ENCODE data around the gene GRHL1.

Gene GRHL1

DNA sequence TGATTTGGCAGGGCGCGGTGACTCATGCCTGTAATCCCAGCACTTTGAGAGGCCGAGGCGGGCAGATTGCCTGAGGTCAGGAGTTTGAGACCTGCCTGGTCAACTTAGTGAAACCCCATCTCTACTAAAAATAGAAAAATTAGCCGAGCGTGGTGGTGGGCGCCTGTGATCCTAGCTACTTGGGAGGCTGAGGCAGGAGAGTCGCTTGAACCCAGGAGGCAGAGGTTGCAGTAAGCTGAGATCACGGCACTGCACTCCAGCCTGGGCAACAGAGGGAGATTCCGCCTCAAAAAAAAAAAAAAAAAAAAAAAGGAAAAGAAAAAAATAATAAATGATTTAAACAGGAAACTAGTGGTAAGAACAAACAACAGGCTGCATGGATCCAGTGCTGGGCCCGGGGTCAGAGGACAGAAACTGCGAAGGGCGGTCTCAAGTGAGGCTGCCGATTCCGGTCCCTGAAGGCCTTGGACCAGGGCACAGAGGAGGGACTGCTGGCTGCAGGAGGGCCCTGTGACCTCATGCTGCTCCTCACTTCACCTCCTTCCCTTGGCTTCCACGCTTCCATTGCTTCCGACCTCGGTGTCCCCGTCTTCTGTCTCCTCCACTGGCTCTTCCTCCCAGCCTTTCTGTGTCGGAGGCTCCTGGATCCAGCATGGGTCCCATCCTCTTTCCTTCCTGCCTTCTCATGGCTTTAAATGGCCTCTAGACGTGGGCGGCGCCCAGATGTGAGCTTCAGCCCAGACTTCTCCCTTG is 2.1 kb upstream of the GRHL1 start:
- no peak for DNase-seq

DNA sequence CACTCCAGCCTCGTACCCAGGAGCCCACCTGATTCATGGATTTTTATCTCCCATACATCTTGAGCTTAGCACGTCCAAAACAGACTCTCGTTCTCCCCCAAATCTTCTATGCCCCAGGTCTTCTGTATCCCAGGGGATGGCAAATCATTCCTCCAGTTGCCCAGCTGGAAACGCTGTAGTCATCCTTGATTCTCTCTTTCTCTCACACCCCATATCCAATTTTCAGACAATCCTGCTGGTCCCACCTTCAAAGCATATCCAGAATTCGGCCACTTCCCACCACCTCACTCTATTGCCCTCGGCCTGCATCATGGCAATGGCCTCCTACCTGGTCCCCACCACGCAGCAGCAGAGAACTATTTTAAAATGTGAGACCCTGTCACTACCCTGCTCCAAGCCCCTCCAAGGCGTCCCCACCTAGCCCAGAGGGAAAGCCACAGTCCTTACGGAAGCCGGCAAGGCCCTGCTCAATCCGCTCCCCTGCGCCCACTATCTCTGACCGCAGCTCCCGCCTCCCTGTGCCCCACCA is 1.4 kb upstream of the GRHL1 start:
- no peak for DNase-seq

DNA sequence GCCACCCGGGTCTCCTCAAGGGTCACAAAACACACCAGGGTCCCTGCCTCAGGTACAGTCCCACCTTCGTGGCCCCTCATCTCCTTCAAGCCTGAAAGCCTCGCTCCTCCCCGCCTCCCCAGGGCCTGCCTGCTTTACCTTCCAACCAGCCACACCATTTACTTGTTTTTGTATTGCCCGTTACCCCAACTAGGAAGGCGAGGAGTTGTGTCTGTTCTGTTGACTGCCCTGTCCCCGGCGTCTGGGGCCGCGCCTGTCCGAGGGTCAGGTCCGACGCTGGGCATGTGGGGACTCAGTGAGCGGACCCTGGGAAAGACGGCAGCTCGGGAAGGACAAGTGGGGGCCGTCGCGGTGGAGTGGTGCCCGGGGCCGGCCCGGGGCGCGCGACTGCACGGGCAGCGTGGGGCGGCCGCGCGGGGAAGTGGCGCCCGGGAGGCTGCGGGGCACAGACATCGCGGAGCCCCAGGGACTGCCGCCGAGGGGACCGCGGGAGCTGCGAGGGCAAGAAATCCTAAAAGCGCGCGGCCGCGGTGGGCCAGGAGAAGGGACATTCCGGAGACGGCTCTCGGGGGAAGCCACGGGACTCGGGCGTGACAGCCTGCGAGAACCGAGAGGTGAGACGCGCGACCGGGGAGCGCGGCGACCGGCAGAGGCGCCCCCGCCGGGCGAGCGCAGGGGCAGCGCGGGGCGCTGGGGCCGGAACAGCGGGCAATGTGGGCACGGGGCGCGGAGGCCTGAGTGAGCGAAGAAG is 797 bp upstream of the GRHL1 start:
- peak; percentile 23 to 26 for DNase-seq

DNA sequence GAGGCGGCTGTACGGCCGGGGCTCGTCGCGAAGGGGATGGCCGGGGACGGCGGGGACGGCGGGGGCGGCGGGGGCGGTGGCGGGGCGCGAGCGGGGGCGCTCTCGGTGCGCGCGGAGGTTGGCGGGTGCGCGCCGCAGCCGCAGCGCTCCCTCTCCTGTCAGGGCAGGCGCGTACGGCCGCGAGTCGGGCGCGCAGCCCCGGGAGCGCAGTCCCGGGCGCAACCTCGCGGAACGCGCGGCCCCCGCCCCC is 296 bp upstream of the GRHL1 start:
- no peak for DNase-seq

DNA sequence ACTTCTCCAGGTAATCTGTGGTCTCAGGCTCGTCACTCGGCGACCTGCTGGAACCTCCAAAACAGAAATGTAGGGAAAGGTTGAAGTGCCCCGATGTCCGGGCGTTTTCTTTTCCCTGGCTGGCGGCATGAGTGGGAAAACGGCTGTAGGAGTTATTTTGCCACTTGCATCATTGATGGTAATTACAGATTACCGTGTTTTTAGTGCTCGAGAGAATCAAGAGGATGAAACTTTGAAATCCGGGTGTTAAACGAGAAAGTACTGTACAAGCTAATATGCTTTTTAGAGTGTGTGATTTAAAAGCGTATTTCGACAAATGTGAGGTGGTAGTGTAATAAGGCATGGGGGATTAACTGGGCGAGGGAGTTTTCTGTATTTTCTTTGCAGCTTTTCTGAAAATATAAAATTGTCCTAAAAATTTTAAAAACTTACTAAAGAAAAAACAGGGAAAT is 819 bp downstream of the GRHL1 start:
- DNase-seq, result no peak

DNA sequence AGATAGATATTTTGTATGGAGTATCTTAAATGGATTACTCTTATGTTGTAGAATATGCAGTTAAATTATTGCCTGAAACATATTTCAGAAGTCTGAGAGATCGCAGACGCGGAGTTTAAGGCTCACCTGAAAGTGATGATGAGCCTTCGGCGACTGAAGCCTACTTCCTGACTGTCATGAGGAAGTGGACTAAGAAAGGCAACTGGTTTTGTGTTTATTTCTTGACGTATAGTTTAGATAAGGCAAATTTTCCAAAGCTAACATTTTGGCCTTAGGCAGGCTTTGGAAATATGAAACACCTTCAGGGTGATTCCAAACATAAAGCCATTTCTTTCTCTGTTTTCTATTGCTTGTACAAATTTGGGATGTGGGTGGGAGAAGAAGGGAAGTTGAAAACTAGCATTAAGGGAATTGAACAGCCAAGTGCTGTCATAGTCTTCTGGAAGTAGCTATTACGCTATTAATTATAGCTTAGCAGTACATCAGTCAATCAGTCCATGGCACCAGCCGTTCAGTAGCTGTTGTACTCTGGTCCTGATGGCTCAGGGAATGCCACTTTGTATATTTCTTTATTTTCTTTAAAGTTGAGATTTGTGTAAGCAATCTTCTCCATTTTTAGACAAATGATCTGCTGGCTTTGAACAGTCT is 1.5 kb downstream of the GRHL1 start:
- DNase-seq, result no peak

DNA sequence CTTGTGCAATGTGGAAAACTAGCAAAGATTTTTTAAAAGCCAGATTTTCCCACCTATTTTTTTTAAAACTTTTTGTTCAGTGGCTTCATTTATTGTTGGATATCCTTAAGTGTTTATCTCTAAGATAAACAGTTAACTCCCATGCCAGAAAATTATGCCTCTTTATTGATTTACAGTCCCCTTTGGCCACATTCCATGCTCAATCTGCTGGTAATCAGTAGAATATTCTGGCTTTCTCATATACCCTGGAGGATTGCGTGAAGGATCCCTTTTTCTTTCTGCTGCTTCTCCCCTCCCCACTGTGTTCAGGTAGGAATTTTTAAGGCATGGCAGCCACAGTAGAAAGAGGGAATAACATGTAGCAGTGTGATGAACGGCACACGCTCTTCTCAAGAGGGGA is 2.6 kb downstream of the GRHL1 start:
- DNase-seq, result no peak

DNA sequence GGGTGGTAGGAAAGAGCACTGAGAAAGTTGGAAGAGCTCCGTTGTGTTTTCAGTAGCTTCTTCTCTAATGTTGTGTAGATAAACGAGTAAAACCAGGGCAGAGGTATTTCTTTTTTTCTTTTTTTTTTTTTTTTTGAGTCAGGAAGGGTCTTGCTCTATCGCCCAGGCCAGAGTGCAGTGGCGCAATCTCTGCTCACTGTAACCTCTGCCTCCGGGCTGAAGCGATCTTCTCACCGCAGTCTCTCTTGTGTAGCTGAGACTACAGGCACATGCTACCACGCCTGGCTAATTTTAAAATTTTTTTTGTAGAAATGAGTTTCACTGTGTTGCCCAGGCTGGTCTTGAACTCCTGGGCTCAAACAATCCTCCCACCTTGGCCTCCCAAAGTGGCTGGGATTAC is 6.6 kb downstream of the GRHL1 start:
- DNase-seq, result no peak

DNA sequence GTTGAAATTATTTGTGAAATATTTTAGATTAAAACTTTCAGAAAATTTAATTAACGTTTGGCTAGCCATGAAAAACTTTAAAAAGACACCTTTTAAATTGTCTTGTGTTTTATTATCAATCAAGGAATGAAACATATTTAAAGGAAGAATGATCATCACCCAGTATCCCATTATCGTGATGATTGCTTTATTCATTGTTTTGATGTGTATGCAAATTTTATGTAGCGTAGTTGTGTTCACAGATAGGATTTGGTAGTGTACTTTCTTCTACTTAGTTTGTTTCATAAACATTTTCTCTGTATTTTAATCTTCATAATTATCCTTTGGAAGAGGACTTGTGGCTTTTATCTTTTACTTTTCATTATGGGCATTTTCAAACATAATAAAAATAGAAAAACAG is 7.8 kb downstream of the GRHL1 start:
- no peak for DNase-seq

DNA sequence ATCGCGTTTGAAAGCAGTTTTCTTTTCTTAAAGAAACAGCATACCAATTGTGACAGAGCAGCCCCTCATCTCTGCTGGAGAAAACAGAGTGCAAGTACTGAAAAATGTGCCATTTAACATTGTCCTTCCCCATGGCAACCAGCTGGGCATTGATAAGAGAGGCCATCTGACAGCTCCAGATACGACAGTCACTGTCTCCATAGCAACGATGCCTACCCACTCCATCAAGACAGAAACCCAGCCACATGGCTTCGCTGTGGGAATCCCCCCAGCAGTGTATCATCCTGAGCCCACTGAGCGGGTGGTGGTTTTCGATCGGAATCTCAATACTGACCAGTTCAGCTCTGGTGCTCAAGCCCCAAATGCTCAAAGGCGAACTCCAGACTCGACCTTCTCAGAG is 9.5 kb downstream of the GRHL1 start:
- DNase-seq, result no peak

DNA sequence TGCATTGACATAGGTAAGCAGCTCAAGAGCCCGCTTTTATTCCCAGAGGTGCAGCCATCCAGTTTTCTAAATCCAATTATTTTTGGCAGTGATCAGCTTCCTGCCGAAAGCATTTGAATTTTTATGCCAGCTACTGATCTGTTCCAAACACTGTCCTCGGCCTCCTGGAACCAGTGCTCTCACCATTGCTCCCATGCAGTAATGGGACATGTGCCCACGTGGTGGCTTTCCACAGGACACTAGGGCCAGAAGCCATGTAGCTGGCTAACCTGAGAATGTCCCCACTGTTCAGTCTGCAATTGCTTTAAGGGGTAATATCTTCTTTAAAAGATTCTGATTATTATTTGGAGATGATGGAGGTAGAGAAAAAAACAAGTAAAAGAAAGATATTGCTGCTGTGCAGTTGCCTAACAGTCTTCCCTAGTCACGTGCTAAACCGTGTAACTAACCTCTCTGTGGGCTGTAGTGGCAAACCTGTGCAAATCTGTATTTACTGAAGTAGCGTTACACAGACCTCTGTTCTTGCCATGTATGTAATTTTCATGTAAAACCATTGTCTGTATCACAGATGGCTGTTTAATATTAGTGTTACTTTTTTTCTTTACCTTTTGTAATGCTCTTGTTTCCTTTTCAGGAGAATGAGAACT is 13.0 kb downstream of the GRHL1 start:
- DNase-seq, result no peak

DNA sequence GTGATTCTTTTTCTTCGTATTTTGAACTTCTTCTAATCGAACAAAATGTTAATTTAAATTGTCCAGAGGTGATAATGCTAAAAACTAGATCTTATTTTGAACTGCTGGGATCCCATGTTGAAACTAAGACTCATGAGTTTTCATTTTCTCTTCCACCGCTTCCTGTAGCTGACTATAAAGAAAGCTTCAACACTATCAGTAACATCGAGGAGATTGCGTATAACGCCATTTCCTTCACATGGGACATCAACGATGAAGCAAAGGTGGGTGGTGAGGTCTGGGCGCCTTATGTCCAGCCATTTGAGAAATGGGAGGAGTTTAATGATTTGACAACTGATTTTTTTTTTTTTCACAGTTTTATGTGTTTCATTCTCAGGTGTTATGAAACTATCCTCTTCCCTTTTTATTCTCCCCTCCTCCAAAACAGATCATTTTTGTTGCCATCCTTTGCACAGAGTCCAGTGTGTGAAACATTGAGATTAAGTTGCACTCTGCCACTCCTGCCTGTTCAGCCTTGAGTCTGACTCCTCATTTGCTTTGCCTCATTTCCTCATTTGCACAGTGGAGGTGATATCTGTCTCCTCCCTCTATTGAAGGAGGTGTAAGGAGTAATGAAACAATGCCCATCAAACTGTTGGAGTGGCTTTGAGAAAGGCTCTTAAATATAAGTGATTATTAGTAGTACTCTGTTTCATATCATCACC is 13.8 kb downstream of the GRHL1 start:
- no peak for DNase-seq

DNA sequence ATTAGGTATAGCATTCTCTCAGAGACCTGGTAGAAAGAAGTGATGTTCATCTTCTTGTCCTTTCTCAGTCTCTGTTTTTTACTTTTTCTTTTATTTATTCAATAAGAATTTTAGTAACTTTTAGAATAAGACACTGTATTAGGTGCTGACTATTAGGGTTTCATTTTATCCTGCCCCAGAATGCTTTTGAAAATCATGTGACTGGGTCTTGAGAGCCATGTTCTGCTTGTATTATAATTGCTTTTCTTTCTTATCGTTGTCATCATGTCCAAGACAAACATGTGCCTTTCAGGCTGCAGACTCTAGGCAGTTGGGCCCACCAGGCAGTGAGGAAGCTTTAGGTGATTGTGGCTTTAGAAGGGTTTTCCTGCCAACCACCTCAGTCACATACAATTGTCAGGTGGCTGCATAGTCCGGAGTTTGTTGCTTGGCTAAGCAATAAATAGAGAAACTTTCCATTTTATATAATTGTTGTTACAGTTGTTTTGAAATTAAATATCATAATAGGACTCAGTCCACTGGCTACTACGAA is 15.1 kb downstream of the GRHL1 start:
- DNase-seq, result no peak

DNA sequence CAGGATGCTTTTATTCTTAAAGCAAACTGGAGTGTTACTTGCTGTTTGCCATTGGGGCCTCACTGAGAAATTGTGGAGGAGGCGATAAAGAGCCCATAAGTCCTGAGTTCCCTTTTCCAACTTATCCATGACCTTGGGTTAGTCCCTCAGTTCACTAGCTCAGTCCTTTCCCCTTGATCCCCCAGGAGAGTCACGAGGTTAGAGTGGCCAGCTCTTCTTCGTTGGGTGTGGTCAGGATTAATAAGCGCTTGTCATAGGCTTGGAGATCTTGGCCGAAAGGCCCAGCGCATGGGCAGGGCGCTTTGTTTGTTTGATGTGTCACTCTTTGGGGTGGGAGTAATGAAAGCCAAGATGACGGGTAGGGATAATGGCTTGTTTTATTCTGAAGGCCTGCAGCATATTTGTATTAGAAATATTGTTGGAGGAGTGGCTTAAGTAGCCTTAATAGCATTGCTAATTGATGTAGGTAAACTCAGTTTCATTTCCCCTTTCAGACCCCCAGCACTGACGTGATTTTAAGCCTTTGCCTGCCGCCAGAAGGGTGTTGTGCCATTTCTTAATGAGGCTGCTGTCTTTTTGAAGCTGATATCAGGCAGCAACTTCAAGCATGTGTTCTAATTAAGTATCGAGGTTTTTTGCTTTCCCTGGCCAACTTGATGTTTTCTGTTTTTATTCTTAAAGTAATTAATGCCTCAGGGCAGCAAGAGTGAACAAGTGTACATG is 15.7 kb downstream of the GRHL1 start:
- no peak for DNase-seq

DNA sequence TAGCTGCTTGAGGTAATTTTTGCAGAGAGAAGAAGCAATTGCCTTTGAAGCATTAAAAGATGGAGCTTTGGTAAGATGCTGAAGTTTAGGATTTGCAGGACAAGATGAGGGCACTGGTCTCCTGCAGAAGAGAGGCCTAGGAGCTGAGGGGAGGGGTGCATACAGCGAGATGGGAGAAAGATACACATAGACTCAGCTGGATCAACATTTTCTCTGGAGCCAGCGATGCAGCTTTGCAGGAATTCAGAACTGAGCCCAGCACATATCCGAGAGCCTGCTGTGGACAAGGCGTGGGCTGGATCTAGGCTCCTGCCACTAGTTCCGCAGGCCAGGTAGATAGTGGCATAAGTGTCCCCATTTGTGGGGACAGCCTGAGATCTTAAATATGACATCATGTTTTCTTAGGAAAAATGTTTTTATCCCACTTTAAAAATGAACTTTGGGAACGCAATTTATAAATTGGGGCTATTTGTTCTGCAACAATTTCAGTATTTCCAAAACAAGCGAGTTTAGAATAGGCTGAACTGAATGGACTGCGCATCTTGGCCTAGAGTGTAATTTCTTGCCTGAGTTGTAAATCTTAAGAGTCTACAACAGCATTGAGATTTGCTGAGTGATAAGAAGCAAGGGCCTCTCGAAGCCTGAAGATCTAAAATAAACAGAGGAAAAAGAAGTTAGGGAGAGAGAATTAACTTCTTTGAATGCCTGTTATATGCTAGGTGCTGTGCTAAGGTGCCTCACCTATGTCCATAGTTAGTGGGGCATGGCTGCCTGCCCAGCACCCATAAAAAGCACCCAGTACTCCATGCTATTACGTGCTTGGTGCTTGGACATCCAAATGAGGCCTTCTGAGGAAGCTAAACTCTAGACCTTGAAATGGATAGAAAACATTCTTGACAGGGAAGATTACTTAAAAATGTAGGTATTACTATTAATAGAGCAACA is 17.3 kb downstream of the GRHL1 start:
- no peak for DNase-seq

DNA sequence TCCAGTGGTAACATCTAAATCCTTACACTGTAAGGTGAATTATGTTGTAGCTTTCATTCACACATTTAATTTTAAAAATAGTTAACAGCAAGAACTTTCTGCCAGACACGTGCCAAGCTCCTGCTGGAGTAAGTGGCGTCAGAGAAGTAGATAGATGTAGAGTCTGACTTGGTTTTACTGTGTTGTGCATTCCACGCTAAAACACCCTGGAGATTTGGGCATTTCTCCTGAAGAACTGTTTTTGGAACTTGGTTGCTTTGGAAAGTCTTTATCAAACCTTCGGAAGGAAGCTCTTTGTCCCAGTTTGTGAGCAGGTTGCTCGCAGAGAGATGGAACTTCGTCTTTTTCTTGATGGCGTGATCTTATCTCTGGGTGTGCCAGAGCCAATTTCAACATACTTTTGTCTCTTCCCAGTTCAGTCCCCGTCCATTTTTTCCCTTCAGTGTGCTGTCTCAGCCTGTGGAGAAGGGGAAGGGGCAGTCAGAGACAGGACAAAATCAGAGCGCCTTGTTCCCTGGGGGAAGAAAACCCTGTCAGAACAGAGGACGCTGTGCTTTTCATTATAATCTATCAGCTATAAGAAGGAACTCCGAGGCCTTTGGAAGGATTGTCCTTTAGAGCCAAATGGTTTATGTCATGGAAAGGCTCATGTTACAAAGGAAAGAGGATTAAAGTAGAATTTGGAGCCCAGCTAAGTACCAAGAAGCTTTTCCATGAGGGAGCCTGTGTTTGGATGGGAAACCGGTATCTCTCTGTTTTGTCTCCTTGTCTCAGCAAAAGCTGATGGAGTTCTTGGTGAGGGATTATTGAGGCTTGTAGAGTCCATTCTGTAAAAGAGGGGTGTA is 18.9 kb downstream of the GRHL1 start:
- no peak for DNase-seq

DNA sequence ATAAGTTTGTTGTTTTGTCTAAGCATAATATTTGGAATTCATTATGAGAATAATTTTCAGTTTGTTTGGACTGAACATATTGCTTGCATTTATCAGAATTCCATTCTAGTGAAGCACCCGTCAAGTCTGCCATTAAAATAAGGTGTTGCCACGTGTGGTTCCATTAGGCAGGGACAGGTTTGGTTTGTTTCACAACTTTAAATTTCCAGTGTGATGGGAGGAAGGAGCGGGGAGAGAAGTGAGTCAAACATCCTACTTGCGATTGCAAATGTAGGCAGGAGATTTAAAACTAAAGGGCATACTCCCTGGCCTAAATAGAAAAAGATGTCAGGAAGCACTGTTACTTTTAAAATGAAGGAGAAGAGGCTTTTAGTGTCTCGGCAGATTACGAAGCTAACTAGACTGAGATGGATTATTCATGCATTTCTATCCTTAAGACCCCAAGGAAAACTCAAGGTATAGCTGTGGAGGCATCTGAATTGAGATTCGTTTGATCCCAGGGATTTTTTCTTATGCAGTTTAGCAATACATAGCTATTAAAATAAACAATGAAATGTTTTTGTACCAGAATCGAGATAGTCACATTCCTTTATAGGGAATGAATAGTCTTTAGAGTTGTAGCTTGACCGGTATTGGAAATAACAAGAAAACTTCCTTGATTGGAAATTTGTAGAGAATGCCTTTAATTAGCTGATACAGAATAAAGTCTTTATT is 19.8 kb downstream of the GRHL1 start:
- no peak for DNase-seq

DNA sequence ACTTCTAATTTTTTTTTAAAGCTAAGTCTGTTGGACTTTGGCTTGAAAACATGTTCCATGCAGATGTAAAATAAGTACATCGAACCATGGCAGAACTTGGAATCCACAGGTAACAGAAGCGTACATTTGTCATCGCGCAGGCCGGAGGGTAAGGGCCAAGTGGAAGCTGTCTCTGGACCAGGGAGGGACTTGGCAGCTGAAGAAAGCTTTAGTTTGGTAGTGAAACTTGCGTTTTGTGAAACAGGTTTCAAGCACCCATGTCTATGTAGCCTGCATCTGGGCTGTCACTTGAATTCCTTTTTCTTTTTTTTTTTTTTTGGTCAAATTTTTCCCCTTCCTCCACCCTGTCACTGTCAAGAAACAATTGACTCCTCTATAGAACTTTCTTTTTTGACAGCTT is 20.4 kb downstream of the GRHL1 start:
- no peak for DNase-seq
